Left ventricle myocardium superior (tissue), 1 donor: ENCODE measurements around the gene FAM234A. TPM values are rescaled to one million over a fixed set of nuclear protein-coding genes. Genes with fewer than 3 reads are reported as not detected.
"Not testable (repeated sequence)": the region's sequence is repeated elsewhere in the genome, so short reads cannot be mapped to it uniquely, and the experiment has no call there.

ENCODE experiments used
- ATAC-seq: fragments of 200-7000 bp; cut with Tn5 transposase; one replicate; pipeline ENCODE4 v1.9.1; 2020; ENCODE audit warnings: mild to moderate bottlenecking, moderate library complexity
- DNase-seq: peaks from one replicate; pipeline ENCODE4 v3.0.0-alpha.2; 2020
- intact Hi-C: fragments of 100-400 bp; cut with micrococcal nuclease; formaldehyde crosslinking; loops from one replicate; pipeline ENCODE4 v1.11.0; 2022
- total RNA-seq: library from RNA; stranded (reverse); fragmentation: NEBNext Ultra II Directional; extraction: Animal tissue kit (Norgen Biotek cat#: 25700); gene quantifications from one replicate; pipeline ENCODE4 v1.2.1, GENCODE V29; 2021
- donor health status: DM: no; HTN: yes; CAD: no; lungs with severe emphysema.

FAM234A gene
- total RNA-seq, 1 donor from 2014 or later = 143 TPM

DNA sequence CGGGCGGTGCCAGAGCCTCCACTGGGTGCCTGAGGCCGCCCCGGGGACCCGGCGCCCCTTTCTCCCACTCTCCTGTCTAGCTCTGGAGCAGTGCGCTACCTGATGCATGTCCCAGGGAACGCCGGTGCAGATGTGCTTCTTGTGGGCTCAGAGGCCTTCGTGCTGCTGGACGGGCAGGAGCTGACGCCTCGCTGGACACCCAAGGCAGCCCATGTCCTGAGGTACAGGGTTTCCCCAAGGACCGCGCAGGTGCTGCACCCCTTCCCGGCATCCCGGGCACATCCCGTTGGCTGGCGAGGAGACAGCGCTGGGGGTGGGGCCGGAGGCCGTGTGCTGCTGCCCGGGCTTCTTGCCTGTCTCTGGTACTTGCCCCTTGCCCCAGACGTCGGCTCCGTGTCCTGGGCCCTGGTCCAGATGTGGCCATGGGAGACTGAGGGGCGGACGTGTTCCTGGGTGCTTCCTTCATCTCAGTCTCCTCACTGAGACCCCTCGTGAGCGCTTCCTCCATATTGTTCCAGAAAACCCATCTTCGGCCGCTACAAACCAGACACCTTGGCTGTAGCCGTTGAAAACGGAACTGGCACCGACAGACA lies 28.7 kb downstream of the FAM234A start:
- intact Hi-C loops = no loop called here
- ATAC-seq (no peak), DNase-seq (no peak)

DNA sequence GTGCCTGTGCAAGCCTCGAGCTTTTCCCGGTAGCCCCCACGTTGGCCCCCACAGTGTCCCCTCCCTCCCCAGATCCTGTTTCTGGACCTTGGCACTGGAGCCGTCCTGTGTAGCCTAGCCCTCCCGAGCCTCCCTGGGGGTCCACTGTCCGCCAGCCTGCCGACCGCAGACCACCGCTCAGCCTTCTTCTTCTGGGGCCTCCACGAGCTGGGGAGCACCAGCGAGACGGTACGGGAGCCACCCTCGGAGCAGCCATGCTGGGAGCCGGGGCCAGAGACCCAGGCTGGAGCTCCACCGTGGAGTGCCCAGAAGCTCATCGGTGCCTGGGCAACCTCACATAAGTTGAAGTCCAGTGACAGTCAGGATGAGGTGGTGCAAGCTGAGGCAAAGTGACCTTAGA lies 29.3 kb downstream of the FAM234A start:
- ATAC-seq (no peak), DNase-seq (no peak)

DNA sequence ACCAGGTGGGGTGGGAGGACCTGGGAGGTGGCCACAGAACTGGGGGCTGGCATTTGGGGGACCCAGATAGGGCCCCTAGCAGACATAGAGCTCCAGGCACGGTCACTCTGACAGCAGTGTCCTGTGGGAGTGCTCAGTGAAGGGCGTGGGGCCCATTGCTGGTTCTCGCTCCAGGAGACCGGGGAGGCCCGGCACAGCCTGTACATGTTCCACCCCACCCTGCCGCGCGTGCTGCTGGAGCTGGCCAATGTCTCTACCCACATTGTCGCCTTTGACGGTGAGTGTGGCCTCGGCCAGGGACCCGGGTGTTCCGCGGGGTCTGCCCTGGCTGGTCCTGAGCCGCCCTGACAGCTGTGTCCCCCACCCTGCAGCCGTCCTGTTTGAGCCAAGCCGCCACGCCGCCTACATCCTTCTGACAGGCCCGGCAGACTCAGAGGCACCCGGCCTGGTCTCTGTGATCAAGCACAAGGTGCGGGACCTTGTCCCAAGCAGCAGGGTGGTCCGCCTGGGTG lies 29.9 kb downstream of the FAM234A start:
- intact Hi-C loops = no loop called here
- no peak for ATAC-seq
- DNase-seq = no peak

More for the DNA sequence above, 29.3 kb downstream of the FAM234A start:
- intact Hi-C loops = no loop called here

DNA sequence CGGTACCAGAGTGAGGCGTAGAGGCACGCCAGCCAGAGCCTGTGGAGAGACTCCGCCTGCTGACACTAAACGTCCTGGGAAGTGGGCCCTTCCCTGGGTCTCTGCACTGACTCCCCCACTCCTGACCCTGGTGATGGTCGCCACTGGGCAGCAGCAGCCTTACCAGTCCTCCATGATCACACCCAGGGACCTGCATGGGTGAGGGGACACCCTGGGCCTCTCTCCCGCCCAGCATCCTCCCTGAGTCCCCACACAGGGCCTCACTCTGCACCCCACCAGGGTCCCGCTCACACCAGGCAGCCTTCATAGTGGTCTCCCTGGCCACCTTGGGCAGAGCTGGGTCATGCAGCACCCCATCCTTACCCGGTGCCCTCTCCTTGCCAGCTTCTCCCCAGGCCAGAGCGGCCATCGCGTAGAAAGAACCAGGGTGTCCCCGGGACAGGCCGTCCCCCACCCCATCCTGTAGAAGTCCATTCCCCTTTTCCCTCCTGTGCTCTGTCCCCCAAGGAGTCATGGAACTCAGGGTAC lies 30.4 kb downstream of the FAM234A start:
- no peak for ATAC-seq
- intact Hi-C loops = no loop called here
- no peak for DNase-seq

DNA sequence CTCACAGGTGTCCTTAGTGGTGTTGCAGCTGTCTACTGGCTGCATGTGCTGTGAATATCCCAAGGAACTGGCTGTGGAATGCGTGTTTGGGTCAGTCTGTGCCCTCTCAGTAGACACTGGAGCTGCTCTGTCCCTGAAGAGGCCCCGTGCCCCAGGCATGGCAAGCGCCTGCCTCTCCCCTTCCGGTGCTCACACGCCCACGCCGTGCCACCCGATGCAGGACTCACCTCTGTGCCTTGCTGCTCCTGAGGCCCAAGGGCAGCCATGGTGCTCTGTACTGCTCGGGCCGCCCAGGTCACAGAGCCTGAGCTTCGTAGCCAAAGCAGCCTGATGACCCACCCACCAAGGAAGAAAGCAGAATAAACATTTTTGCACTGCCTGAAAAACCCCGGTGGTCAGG lies 31.1 kb downstream of the FAM234A start:
- intact Hi-C loops = no loop called here
- no peak for DNase-seq
- ATAC-seq = no peak

DNA sequence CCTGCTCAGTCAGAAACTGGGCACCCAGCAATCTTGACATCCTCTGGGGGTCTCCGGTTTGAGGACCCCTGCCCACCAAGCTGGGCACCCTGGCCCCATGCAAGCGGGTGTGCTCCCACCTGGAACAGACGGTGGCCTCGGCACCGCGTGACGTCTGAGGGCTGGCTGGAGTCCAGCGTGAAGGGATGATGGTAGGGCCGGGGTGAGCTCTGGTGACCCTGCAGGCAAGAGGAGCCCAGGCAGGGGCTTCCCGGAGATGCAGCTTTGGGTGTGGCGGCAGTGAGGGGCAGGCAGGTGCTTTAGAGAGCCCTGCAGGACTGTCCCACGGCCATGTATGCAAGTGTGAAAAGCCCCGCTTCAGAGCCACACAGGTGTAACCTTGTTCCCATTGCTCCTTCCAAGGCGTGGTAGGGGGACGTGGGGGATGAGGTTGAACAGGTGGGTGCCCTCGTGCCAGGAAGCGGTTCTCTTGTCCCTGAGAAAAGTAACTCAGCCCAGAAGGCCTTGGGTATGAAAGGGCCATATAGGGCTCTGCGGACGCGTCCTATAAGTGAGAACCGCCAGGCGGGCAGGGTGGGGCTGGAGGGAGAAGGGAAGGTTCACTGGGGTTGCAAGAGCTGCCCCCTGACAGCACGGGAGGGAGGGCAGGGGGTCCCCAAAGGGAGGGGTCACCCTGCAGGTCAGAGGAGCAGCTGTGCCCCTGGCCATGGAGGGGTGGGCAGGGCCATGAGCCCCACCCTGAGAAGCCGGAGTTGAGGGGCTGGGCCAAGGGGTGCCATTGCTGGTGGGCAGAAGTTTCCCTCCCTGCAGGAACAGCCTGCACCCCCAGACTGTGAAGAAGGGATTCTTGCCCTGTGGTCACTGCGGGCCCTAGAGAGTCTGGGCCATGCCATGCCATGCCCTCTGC lies 31.9 kb downstream of the FAM234A start:
- ATAC-seq = peak; percentile 8
- no peak for DNase-seq
- intact Hi-C loops = no loop called here

DNA sequence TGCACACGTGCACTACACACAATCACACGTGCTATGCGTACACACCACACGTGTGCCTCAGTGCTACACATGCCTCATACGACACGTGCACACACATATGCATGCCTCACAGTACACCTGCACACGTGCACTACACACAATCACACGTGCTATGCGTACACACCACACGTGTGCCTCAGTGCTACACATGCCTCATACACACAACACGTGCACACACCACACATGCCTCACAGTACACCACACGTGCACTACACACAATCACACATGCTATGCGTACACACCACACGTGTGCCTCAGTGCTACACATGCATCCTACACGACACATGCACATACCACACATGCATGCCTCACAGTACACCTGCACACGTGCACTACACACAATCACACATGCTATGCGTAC lies 32.9 kb downstream of the FAM234A start:
- intact Hi-C loops, ATAC-seq, DNase-seq: not testable (repeated sequence)

DNA sequence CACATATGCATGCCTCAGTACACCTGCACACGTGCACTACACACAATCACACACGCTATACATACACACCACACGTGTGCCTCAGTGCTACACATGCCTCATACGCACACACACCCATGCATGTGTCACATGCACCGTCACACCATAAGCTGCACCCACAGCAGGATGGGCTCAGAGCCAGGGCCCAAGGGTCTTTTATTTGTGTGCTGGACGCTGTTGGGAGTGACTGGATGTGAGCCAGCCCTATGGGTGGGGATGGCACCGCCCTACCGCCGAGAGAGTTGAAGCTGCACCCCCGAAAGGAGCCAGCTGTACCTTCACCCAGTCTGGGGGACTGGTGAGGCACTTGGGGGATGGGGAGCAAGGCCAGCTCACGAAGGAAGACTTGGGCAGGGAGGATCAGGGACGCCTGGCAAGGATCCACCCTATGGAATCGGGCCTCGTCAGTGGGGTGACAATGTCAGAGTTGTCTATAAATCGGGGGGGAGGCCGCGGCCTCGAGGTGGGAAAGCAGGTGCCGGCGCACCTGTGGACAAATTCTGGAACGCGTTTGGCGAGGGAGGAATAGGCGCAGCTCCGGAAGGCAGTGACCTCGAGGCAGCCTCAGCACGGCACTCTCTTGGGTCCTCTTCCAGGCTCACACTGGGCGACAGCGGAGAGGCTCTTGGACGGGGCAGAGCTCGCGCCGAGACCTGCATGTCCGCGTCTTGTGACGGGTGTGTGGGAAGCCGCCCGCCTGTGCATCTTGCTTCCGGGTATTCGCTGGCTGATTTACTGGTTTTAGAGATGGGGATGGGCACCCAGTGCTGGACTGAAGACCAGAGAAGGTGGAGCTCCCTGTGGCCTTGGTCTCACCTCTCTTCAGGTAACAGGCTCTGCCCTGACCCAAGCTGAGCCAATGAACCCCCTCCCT lies 33.8 kb downstream of the FAM234A start:
- ATAC-seq (no peak), DNase-seq (no peak)
- intact Hi-C loops = no loop called here

DNA sequence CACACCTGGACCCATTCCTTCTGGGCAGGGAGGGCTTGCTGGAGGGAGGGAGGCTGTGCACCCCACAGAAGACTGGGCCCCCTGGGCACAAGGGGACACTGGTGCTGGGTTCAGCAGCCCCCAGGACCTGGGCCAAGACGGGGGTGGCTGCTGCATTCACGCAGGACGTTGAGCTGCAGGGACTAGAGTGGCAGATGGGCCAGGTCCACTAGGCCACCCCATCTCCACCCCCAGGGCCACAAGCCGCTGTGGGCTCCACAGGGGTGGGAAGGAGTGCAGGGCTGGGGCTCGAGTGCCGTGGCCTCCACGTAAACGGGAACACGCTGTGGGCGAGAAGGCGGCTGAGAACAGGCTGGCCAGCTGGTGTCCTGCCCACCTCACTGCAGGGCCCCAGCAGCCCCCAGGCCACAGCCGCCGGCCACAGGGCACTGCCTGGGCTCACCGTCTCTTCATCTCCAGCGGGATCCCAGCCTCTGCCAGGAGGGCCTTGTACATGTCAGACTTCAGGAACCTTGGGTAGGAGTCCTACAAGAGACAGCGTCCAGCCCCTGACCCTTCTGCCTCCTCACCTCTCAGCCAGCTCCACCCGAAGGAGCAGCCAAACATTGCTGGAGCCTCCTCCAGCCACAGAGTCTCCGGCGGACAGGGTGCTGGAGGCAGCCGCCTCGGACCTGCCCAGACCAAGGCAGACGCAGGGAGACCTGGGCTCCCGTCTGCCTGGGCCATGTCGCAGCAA lies 34.6 kb downstream of the FAM234A start:
- DNase-seq (no peak), ATAC-seq (no peak)
- intact Hi-C loops = no loop called here

DNA sequence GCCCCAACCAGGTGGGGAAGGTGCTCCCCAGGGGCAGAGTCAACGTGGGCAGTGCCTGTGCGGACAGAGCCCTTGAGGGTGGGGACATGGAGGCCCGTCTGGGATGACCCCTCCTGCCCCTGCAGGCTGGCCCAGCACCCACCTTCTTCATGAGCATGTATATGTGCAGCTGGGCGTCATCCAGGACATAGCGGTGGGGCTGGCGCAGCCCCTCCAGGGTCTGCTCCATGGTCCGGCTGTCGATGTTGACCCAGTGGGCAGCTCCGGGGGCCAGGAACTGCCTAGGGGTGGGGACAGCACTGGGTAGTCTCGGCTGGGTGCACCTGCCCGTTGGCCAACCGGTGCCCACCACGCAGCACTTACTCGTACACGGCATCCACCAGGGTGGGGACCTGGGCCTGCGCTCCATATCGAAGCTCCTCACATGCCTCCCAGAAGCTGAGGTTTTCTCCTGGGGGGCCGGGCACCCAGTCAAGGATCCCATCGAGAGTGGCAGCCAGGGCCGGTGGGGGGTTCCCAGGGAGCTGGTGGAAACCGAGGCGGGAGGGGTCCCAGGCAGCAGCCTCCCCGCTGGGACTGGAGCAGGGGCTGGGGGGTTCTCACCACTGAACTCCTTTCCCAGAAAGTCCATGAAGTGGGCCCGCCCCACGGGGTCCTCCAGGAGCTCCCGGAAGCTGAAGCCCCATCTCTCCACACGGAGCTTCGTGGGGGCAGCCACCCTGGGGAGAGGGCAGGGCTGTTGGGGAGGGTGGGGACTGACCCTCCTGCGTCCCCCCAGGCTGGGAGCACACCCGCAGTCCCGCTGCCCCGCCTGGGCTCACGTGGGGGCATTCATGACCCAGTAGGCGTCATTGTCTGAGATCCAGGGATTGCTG lies 36.0 kb downstream of the FAM234A start:
- intact Hi-C loops = no loop called here
- ATAC-seq (no peak), DNase-seq (no peak)

DNA sequence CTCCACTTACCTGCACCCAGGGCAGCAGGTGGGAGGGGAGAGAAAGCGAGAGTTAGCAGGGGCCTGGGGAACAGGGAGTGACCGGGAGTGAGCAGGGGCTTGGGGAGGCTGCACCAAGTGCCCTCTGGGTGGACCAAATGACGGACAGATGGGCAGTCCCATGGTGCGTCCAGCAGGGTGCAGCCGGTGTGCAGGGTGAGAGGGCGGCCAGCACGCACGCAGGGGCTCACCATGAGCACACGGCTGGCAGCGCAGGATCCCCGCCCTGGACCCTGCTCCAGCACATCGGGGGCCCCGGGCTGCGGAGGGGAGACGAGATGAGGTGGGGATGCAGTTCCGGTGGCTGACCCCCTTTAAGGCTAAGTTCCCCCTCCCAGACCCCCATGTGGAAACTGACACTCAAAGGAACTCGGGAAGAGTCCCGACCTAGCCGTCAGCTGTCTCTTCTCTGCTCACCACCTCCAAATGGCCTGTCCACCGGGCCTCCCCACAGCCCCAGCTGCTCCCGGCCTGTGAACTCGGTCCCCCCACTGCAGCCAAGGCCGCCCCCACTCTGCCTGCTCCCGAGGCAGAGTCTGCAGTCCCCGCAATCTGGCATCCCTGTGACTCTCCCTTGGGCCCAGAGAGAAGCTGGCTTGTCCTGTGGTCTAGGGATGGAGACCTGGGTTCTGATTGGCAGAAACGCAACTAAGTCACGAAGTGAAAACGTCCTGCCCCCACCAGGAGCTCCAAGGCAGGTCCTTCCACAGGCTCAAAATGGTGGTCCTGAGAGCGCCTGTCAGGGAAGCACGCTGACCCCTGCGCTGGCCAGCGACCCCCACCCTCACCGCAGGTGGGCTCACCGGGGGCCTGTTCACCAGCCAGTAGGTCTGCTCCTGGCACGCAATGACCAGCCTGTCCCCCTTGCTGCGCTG lies 38.3 kb downstream of the FAM234A start:
- DNase-seq (no peak), ATAC-seq (no peak)
- intact Hi-C loops = no loop called here

DNA sequence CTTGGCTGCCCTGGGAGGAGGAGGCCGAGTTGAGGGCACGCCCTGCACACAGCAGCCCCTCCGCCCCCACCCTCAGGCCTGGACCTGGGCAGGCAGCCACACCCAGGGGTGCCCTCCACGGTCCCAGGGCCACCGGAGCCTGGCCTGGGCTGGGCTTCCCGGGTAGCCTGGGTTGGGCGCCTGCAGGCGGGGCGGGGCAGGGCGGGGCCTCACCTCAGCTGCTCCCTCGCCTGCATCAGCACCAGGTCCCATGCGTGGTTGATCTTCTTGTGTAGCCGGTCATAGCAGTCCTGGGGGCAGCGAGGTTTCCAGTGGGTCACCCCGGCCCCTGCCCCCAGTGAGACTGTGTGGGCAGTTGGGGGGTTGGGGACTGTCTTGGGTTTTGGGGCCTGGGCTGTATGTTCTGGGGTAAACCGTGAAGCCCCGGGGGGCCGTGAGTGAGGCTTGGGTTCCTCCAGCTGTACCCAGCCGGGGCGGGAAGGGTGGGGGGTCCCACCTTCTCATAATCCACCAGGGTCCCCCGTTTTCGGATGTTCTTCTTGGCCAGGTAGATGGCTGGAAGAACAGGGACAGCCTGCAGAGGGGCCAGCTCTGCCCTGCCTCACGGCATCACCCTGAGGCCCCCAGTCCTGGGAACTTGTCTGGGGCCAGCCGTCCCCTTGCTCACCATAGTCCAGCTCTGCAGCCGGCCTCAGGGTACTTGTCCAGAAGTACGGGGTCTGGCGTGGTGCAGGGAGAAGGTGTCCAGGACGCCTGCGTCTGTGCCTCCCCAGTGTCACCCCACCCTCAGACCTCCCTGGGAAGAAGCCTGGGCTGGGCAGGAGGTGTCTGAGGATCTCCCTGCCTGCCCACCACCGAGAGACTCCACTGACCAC lies 39.2 kb downstream of the FAM234A start:
- no peak for DNase-seq
- ATAC-seq = no peak
- intact Hi-C loops = no loop called here

DNA sequence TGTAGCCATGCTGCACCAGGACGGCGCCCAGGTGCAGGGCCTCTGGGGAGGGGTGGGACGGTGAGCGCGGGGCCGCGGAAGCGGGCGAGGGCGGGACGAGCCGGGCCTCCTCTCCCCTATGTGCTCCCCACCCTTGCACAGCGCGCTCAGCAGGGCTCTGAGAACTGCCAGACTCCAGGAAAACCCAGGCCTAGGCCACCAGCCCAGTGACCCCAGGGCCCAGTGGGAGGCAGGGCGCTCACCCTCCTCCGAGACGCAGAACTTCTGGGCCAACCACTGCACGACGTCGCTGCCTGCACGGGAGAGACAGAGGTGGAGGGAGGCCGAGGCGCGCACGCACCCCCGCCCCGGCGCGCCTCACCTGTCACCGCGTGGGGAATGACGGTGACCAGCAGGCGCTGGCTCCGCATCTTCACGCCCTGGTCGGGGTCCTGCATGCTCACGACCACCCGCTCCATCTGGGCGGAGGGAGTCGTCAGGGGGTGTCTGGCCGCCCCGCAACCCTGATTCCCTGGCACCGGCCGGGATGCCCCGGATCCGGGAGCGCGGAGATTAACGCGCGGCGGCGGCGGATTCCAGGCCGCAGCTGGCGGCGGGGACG lies 40.5 kb downstream of the FAM234A start:
- intact Hi-C loops = no loop called here
- peak; percentile 29 for ATAC-seq
- no peak for DNase-seq

DNA sequence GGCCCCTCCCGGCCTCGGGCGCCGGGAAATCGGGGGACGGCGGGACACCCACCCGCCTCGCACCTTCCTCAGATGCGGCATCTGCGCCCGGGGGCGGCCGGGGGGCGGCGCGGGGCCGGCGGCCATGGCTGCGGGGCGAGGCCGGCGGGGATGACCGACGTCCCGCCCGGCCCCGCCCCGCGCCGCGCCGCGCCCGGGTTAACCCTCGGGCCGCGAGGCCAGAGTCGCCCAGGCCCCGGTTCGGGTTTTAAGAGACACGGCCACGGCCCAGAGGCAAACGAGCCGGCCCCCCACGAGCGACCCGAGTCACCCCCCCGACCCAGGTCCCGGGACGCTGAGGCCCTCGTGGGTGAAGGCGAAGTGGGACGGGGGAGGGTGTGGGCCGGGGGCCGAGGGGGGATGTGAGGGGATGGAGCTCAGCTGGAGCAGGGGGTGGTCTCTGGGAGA lies 41.2 kb downstream of the FAM234A start, which contains the start of gene RGS11:
Gene RGS11, minus strand, starts transcription at position 159 of the 447 bp plus-strand sequence. Its CDS starts 33 bp downstream, at position 126.
- intact Hi-C loops = no loop called here
- DNase-seq = peak; percentile 60
- peak; percentile 54 for ATAC-seq

DNA sequence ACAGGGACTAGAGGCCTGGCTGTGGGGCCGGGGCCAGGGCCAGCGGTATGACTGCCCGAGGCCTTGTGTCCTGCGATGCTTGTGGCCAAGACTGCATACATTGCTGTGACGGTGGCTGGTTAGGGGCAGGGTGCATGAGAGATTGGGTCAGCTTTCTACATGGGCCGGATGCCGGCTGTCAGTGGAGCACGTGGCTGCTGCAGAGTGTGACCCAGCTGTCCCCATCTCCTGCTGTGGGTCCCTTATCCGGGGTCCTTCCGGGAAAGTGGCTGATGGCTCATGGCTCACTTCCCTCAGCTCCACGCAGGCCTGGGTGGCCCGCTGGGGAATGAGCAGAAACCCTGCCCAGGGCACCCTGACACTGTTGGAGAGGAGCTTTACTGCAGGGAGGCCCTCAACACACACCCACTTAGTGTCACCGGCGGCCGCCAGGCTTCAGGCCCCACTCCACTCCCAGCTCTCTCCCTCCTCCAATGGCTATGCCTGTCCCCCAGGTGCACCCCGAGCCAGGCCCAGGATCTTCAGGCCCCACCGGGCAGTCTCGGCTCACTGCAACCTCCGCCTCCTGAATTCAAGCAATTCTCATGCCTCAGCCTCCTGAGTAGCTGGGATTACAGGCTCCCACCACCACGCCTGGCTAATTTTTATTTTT lies 41.9 kb downstream of the FAM234A start:
- intact Hi-C loops = no loop called here
- no peak for DNase-seq
- ATAC-seq = peak; percentile 4
